T-helper 17 cell (primary cell): ENCODE results near the gene HOXD3. TPM values are rescaled to one million over a fixed set of nuclear protein-coding genes. Genes with fewer than 3 reads are reported as not detected.

Experiments
- ATAC-seq: fragments of 150-1000 bp; cut with Tn5 transposase; 2 replicates; pipeline ENCODE4 v1.10.0; 2021; ENCODE audit warnings: mild to moderate bottlenecking, moderate library complexity
- DNase-seq, 3 donors: peaks; one replicate each; pipeline versions ENCODE4 v3.0.0 to v3.0.0-alpha.2; 2020 to 2021
- H3K9me3 ChIP-seq: one replicate; pipeline ENCODE4 v1.7.0; 2013; ENCODE audit warnings: low read length, mild to moderate bottlenecking; ENCODE audit not compliant: control insufficient read depth, poor library complexity, severe bottlenecking
- H3K27ac Mint-ChIP-seq: one replicate; pipeline ENCODE4 v1.8.0; 2022; ENCODE audit warnings: mild to moderate bottlenecking, moderate library complexity, mixed read lengths
- H3K27me3 Mint-ChIP-seq: one replicate; pipeline ENCODE4 v1.8.0; 2022; ENCODE audit warnings: mixed read lengths
- H3K36me3 Mint-ChIP-seq: one replicate; pipeline ENCODE4 v1.8.0; 2022; ENCODE audit warnings: low read depth, mixed read lengths
- H3K4me1 Mint-ChIP-seq: one replicate; pipeline ENCODE4 v1.8.0; 2022; ENCODE audit warnings: mild to moderate bottlenecking, mixed read lengths
- H3K4me3 Mint-ChIP-seq: one replicate; pipeline ENCODE4 v1.8.0; 2022; ENCODE audit warnings: mild to moderate bottlenecking, moderate library complexity, mixed read lengths
- total RNA-seq, 4 donors: library from RNA in 2 of 4; stranded (reverse) in 2 of 4; gene quantifications; one replicate each; pipeline ENCODE4 v1.2.3 and lab custom pipeline; 2022 to 2026

HOXD3 gene
- total RNA-seq, 2 donors from 2014 or later = not detected

GRCh38 chr2:176124110-176124946 lies 32.8 kb upstream of the HOXD3 start:
- no peaks in the 10 kb centered on the region for H3K9me3 ChIP-seq
- no peak for DNase-seq
- H3K4me3 Mint-ChIP-seq = peak overlapping the region; percentile 65
- H3K27me3 Mint-ChIP-seq = peaks cover 81% of the 10 kb centered on the region
- peaks cover 9% of the 10 kb centered on the region for H3K36me3 Mint-ChIP-seq
- ATAC-seq = no peak
- H3K27ac Mint-ChIP-seq = peak overlapping the region; percentile 72
- H3K4me1 Mint-ChIP-seq = peaks cover 7% of the 10 kb centered on the region

- no peak overlapping the region for H3K4me3 Mint-ChIP-seq
- DNase-seq (no peak), ATAC-seq (no peak)
- H3K9me3 ChIP-seq = no peaks in the 10 kb centered on the region
- H3K27me3 Mint-ChIP-seq = peaks cover 73% of the 10 kb centered on the region
- peaks cover 7% of the 10 kb centered on the region for H3K4me1 Mint-ChIP-seq
- H3K36me3 Mint-ChIP-seq = peaks cover 7% of the 10 kb centered on the region
- H3K27ac Mint-ChIP-seq = peak overlapping the region; percentile 72
Measured at GRCh38 chr2:176124947-176125771, 31.9 kb upstream of the HOXD3 start.

GRCh38 chr2:176125772-176126054 lies 31.4 kb upstream of the HOXD3 start:
- Mint-ChIP-seq H3K4me3 (no peak overlapping the region), H3K27me3 (peaks cover 69% of the 10 kb centered on the region), H3K36me3 (peaks cover 7% of the 10 kb centered on the region), H3K4me1 (peaks cover 7% of the 10 kb centered on the region), H3K27ac (no peak overlapping the region)
- ATAC-seq = no peak
- no peak for DNase-seq
- no peaks in the 10 kb centered on the region for H3K9me3 ChIP-seq

GRCh38 chr2:176126929-176127773 lies 30.0 kb upstream of the HOXD3 start:
- Mint-ChIP-seq H3K27ac (peak overlapping the region; percentile 77), H3K27me3 (peaks cover 69% of the 10 kb centered on the region), H3K36me3 (peaks cover 7% of the 10 kb centered on the region), H3K4me1 (peaks cover 12% of the 10 kb centered on the region), H3K4me3 (no peak overlapping the region)
- ATAC-seq (peak; percentile 40), DNase-seq (peak; percentile 47 to 61 (median 50))
- no peaks in the 10 kb centered on the region for H3K9me3 ChIP-seq

GRCh38 chr2:176127774-176128072 lies 29.4 kb upstream of the HOXD3 start:
- H3K9me3 ChIP-seq = no peaks in the 10 kb centered on the region
- DNase-seq (no peak), ATAC-seq (no peak)
- peaks cover 7% of the 10 kb centered on the region for H3K36me3 Mint-ChIP-seq
- peak overlapping the region; percentile 65 for H3K4me3 Mint-ChIP-seq
- H3K4me1 Mint-ChIP-seq = peaks cover 16% of the 10 kb centered on the region
- peak overlapping the region; percentile 77 for H3K27ac Mint-ChIP-seq
- peaks cover 74% of the 10 kb centered on the region for H3K27me3 Mint-ChIP-seq

- Mint-ChIP-seq H3K27me3 (peaks cover 81% of the 10 kb centered on the region), H3K27ac (peak overlapping the region; percentile 77), H3K4me1 (peaks cover 16% of the 10 kb centered on the region), H3K36me3 (peaks cover 7% of the 10 kb centered on the region), H3K4me3 (peak overlapping the region; percentile 65)
- ATAC-seq (no peak), DNase-seq (no peak)
- no peaks in the 10 kb centered on the region for H3K9me3 ChIP-seq
Measured at GRCh38 chr2:176128172-176128981, 28.7 kb upstream of the HOXD3 start.

- peaks cover 13% of the 10 kb centered on the region for H3K4me1 Mint-ChIP-seq
- H3K27ac Mint-ChIP-seq = peak within 1 kb of the TSS; percentile 77
- H3K9me3 ChIP-seq = no peaks in the 10 kb centered on the region
- H3K4me3 Mint-ChIP-seq = peak within 1 kb of the TSS; percentile 75
- H3K27me3 Mint-ChIP-seq = peaks cover 81% of the 10 kb centered on the region
- ATAC-seq (no peak), DNase-seq (no peak)
- H3K36me3 Mint-ChIP-seq = peaks cover 7% of the 10 kb centered on the region
Measured at GRCh38 chr2:176128982-176129796, 27.9 kb upstream of the HOXD3 start, which contains the start of gene HOXD8. Gene HOXD8, plus strand, starts transcription at chr2:176129705. Its CDS starts 662 bp downstream, at chr2:176130367.

- no peak for ATAC-seq
Measured at GRCh38 chr2:176129813-176130146, 27.3 kb upstream of the HOXD3 start.

GRCh38 chr2:176130147-176130956 lies 26.8 kb upstream of the HOXD3 start:
- no peaks in the 10 kb centered on the region for H3K9me3 ChIP-seq
- peaks cover 81% of the 10 kb centered on the region for H3K27me3 Mint-ChIP-seq
- peak overlapping the region; percentile 89 for H3K27ac Mint-ChIP-seq
- ATAC-seq (no peak), DNase-seq (no peak)
- H3K4me1 Mint-ChIP-seq = peaks cover 13% of the 10 kb centered on the region
- peaks cover 5% of the 10 kb centered on the region for H3K36me3 Mint-ChIP-seq
- H3K4me3 Mint-ChIP-seq = peak overlapping the region; percentile 75

More at GRCh38 chr2:176129813-176130146, 27.3 kb upstream of the HOXD3 start:
- peaks cover 13% of the 10 kb centered on the region for H3K4me1 Mint-ChIP-seq
- no peak overlapping the region for H3K27ac Mint-ChIP-seq
- DNase-seq = no peak
- H3K9me3 ChIP-seq = no peaks in the 10 kb centered on the region
- peak overlapping the region; percentile 60 for H3K4me3 Mint-ChIP-seq
- H3K27me3 Mint-ChIP-seq = peaks cover 81% of the 10 kb centered on the region
- peaks cover 6% of the 10 kb centered on the region for H3K36me3 Mint-ChIP-seq

GRCh38 chr2:176130957-176131847 lies 25.9 kb upstream of the HOXD3 start:
- DNase-seq (no peak), ATAC-seq (no peak)
- Mint-ChIP-seq H3K4me3 (peak overlapping the region; percentile 75), H3K4me1 (peaks cover 11% of the 10 kb centered on the region), H3K27ac (peak overlapping the region; percentile 89), H3K27me3 (peaks cover 81% of the 10 kb centered on the region), H3K36me3 (peaks cover 6% of the 10 kb centered on the region)
- no peaks in the 10 kb centered on the region for H3K9me3 ChIP-seq

GRCh38 chr2:176131848-176132158 lies 25.3 kb upstream of the HOXD3 start:
- peaks cover 76% of the 10 kb centered on the region for H3K27me3 Mint-ChIP-seq
- peak overlapping the region; percentile 89 for H3K27ac Mint-ChIP-seq
- no peak for DNase-seq
- H3K36me3 Mint-ChIP-seq = peaks cover 6% of the 10 kb centered on the region
- H3K4me1 Mint-ChIP-seq = peaks cover 11% of the 10 kb centered on the region
- ATAC-seq = no peak
- peak overlapping the region; percentile 68 for H3K4me3 Mint-ChIP-seq
- H3K9me3 ChIP-seq = no peaks in the 10 kb centered on the region
